Activated CD8-positive, alpha-beta T cell treated with anti-CD3 and anti-CD28 coated beads, Interleukin-2, amount 10 ng/mL, durations not matched to agents 7 days and 5 days (primary cell): ENCODE data around the gene SGTB. TPM values are rescaled to one million over a fixed set of nuclear protein-coding genes. Genes with fewer than 3 reads are reported as not detected.

Experiments used
- ATAC-seq: fragments of 150-1000 bp; cut with Tn5 transposase; one replicate; pipeline ENCODE4 v1.10.0; 2021; ENCODE audit warnings: moderate library complexity
- CTCF ChIA-PET: fragments of 350-600 bp; sonication (Branson Sonifier 250); formaldehyde crosslinking; loops from one replicate; lab custom pipeline; 2021; ENCODE audit warnings: antibody characterized with exemption; lab: Charles Lee
- POLR2A ChIA-PET: fragments of 350-600 bp; sonication (Branson Sonifier 250); formaldehyde crosslinking; loops from one replicate; lab custom pipeline; 2021; ENCODE audit warnings: antibody characterized with exemption; lab: Charles Lee
- DNase-seq: peaks from one replicate; pipeline ENCODE4 v3.0.0-alpha.2; 2020
- H3K27ac Mint-ChIP-seq: one replicate; pipeline ENCODE4 v1.8.0; 2021; ENCODE audit warnings: mild to moderate bottlenecking, mixed read lengths
- H3K27me3 Mint-ChIP-seq: one replicate; pipeline ENCODE4 v1.8.0; 2021; ENCODE audit warnings: low read depth, mixed read lengths
- H3K36me3 Mint-ChIP-seq: one replicate; pipeline ENCODE4 v1.8.0; 2021; ENCODE audit warnings: low read depth, mixed read lengths
- H3K4me1 Mint-ChIP-seq: one replicate; pipeline ENCODE4 v1.8.0; 2021; ENCODE audit warnings: low read depth, mixed read lengths
- H3K4me3 Mint-ChIP-seq: one replicate; pipeline ENCODE4 v1.8.0; 2021; ENCODE audit warnings: mild to moderate bottlenecking, mixed read lengths
- H3K9me3 Mint-ChIP-seq: one replicate; pipeline ENCODE4 v1.8.0; 2022; ENCODE audit warnings: mixed read lengths; ENCODE audit not compliant: insufficient read depth
- total RNA-seq, 2 experiments: library from RNA; stranded (reverse); gene quantifications; one replicate each; pipeline ENCODE4 v1.2.3, GENCODE V29; 2021

Gene SGTB, protein sequence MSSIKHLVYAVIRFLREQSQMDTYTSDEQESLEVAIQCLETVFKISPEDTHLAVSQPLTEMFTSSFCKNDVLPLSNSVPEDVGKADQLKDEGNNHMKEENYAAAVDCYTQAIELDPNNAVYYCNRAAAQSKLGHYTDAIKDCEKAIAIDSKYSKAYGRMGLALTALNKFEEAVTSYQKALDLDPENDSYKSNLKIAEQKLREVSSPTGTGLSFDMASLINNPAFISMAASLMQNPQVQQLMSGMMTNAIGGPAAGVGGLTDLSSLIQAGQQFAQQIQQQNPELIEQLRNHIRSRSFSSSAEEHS
- total RNA-seq: 10 to 100 TPM; 17.5 to 18.4 TPM

DNA sequence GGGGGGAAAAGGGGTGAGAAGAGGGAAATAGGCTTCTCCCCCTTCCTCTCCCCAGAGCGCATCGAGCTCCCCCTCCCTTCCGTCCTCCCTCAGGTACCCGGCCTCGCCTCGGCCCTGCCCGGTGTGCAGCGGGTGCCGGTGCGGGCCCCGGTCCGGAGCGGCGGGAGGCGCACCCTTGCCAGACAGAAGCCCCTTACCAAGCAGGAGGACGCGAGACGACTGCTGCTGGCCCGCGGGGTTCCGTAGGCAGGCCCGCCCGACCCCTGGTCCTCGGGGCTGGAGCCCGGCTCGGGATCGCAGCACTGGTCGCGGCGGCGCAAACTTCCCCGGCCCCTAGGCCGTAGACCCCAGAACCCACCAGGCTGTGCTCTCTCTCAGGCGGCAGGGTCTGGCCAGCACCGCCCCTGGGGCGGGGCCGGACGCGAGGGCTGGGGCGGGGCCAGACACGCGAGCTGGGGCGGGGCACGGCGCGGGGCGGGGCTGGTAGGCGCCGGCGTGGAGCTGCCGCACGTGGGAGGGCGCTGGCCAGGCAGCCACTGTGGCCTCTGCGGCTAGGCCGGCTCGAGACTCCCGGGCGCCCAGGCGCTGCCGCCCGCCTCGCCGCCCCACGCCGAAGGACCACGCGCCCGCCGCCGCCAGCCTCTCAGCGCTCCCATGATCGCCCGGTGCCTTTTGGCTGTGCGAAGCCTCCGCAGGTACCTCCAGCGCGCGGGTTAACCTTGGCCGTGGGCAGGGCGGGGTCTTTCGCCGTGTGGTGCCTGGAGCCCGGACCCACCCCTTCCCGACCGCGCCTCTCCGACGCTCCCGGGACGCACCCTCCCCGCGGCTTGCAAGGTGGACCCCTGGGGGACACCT is at the start of gene SGTB, which contains the start of gene NLN:
Gene SGTB, minus strand, starts transcription at position 390 of the 855 bp plus-strand sequence. CDS start 1,302 bp downstream, outside the sequence.
Gene NLN, plus strand, starts transcription at position 486 of the 855 bp plus-strand sequence. Its CDS starts 169 bp downstream, at position 655.
- H3K9me3 Mint-ChIP-seq: no peaks in the 10 kb centered on the region
- peak within 1 kb of the TSS; percentile 86 for H3K4me3 Mint-ChIP-seq
- no peaks in the 10 kb centered on the region for H3K27me3 Mint-ChIP-seq
- ATAC-seq (peak; percentile 96), DNase-seq (peak; percentile 83)
- CTCF ChIA-PET: no interaction called here
- POLR2A ChIA-PET: interaction anchor here (0.9 to 3.1 kb wide), 5 partner anchors 13 to 422 kb away, joined by 3 to 18 read pairs (median 7); partner anchors contain the start of genes CENPK, ERBIN, PPWD1 and SHLD3
- H3K27ac Mint-ChIP-seq: peak within 1 kb of the TSS; percentile 89
- H3K36me3 Mint-ChIP-seq: peaks cover 3% of the 10 kb centered on the region
- H3K4me1 Mint-ChIP-seq: peaks cover 24% of the 10 kb centered on the region

DNA sequence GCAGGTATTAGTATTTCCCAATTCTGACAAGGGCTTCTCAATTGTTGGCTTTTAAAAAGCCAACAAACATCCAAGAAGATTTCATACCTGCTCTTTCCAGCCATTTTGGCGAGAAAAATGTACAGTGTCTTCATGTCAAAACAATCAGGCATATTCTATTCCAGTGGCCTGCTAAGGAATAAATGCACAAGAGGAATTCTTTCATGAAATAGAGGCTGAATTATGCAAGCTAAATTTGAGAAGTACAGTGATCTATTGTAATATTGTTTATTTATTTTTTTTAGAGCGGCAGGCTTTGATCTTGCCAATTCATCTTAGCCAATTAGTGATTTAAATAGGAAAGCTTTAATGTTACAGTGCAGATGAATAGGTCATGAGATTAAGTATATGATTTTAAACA is 49.4 kb upstream of the SGTB start:
- POLR2A ChIA-PET: no interaction called here

DNA sequence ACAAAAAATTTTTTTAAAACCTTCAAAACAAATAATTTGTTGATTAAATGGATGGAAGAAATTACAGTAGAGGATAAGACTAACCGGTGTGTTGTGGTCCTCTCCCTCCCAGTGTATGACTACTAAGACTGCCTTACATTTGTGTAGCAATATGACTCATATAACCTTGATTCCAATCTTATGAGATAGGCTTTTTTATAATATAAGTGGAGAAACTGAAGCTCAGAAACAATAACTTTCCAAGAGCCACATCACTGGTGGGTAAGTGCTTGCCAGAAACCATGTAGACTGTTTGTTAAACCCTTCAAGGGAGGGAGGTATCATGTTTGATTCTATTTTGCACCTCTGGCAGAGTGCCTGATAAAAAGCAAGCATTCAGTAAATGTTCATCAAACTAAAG is 47.6 kb upstream of the SGTB start:
- H3K4me1 Mint-ChIP-seq: peaks cover 7% of the 10 kb centered on the region
- peaks cover 24% of the 10 kb centered on the region for H3K36me3 Mint-ChIP-seq
- ChIA-PET CTCF (interaction anchor here (1.5 kb wide), 1 partner anchor 8 kb away, joined by 4 read pairs; no protein-coding TSS in a partner anchor), POLR2A (no interaction called here)
- no peak overlapping the region for H3K27ac Mint-ChIP-seq
- H3K4me3 Mint-ChIP-seq: no peak overlapping the region
- DNase-seq: no peak
- H3K27me3 Mint-ChIP-seq: no peaks in the 10 kb centered on the region
- H3K9me3 Mint-ChIP-seq: no peaks in the 10 kb centered on the region
- ATAC-seq: no peak

More for the DNA sequence above, 49.4 kb upstream of the SGTB start:
- ATAC-seq (no peak), DNase-seq (no peak)
- Mint-ChIP-seq H3K36me3 (peaks cover 21% of the 10 kb centered on the region), H3K27ac (no peak overlapping the region), H3K4me1 (peaks cover 5% of the 10 kb centered on the region), H3K4me3 (no peak overlapping the region), H3K27me3 (no peaks in the 10 kb centered on the region), H3K9me3 (no peaks in the 10 kb centered on the region)
- CTCF ChIA-PET: no interaction called here

DNA sequence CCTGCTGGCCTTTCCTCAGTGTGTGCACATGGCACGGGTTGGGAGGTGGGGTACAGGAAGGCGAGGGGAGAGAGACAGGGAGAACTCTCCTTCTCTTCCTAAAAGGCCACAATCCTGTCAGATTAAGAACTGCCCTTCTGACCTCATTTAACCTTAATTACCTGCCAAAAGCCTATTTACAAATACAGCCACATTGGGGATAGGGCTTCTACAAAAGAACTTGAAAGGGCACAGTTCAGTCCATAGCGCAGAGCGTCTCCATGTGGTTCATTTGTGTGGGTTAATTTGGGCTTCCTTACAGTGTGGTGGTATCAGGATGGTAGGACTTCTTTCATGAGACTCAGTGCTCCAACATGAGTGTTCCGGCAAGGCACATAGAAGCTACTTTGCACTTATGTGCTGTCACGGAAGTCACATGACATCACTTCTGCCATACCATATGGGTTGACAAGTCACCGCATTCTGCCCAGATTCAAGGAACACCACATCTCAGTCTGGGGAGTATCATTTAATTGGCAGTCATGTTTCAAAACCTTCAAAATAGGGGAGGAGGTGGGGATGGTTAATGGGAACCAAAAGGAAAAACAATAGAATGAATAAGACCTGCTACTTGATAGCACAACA is 46.9 kb upstream of the SGTB start:
- DNase-seq: no peak
- CTCF ChIA-PET: no interaction called here
- Mint-ChIP-seq H3K4me3 (no peak overlapping the region), H3K36me3 (peaks cover 24% of the 10 kb centered on the region), H3K4me1 (peaks cover 4% of the 10 kb centered on the region), H3K27me3 (no peaks in the 10 kb centered on the region), H3K27ac (no peak overlapping the region), H3K9me3 (no peaks in the 10 kb centered on the region)
- ATAC-seq: no peak
- POLR2A ChIA-PET: no interaction called here

DNA sequence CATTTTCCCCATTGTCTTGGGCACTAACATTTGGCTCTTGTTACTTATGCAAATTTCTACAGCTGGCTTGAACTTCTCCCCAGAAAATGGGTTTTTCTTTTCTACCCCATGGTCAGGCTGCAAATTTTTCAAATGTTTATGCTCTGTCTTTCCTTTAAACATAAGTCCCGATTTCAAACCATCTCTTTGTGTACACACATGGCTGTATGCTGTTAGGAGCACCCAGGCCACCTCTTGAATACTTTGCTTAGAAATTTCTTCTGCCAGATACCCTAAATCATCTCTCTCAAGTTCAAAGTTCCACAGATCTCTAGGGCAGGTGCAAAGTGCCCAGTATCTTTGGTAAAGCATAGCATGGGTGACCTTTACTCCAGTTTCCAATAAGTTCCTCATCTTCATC is 45.7 kb upstream of the SGTB start:
- no peaks in the 10 kb centered on the region for H3K27me3 Mint-ChIP-seq
- no peaks in the 10 kb centered on the region for H3K9me3 Mint-ChIP-seq
- peaks cover 4% of the 10 kb centered on the region for H3K4me1 Mint-ChIP-seq
- no peak for DNase-seq
- no peak for ATAC-seq
- ChIA-PET POLR2A (no interaction called here), CTCF (no interaction called here)
- H3K4me3 Mint-ChIP-seq: no peak overlapping the region
- peaks cover 24% of the 10 kb centered on the region for H3K36me3 Mint-ChIP-seq
- no peak overlapping the region for H3K27ac Mint-ChIP-seq

DNA sequence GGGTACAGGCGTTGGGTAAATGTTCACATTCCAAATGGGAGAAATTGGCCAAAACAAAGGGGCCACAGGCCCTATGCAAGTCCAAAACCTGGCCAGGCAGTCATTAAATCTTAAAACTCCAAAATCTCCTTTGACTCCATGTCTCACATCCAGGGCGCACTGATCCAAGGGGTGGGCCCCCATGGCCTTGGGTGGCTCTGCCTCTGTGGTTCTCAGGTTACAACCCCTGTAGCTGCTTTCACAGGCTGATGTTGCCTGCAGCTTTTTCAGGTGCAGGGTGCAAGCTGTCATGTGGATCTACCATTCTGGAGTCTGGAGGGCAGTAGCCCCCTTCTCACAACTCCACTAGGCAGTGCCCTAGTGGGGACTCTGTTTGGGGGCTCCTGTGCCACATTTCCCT is 44.9 kb upstream of the SGTB start:
- CTCF ChIA-PET: no interaction called here
- POLR2A ChIA-PET: no interaction called here
- Mint-ChIP-seq H3K27me3 (no peaks in the 10 kb centered on the region), H3K36me3 (peaks cover 24% of the 10 kb centered on the region), H3K27ac (no peak overlapping the region), H3K4me3 (no peak overlapping the region), H3K4me1 (peaks cover 4% of the 10 kb centered on the region), H3K9me3 (no peaks in the 10 kb centered on the region)
- DNase-seq (no peak), ATAC-seq (no peak)

DNA sequence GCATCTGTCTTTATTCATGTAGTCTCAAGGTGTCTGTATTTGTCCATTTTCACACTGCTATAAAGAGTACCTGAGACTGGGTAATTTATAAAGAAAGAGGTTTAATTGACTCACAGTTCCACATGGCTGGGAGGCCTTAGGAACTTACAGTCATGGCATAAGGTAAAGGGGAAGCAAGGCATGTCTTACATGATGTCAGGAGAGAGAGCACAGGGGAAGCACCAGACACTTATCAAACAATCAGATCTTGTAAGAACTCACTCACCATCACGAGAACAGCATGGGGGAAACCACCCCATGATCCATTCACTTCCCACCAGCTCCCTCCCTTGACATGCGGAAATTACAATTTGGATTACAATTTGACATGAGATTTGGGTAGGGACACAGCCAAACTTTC is 44.3 kb upstream of the SGTB start:
- Mint-ChIP-seq H3K36me3 (peaks cover 24% of the 10 kb centered on the region), H3K27me3 (no peaks in the 10 kb centered on the region), H3K9me3 (no peaks in the 10 kb centered on the region), H3K27ac (no peak overlapping the region), H3K4me3 (no peak overlapping the region), H3K4me1 (peaks cover 4% of the 10 kb centered on the region)
- no peak for ATAC-seq
- ChIA-PET POLR2A (no interaction called here), CTCF (interaction anchor here (1.0 kb wide), 1 partner anchor 542 kb away, joined by 4 read pairs; no protein-coding TSS in a partner anchor)
- DNase-seq: no peak

DNA sequence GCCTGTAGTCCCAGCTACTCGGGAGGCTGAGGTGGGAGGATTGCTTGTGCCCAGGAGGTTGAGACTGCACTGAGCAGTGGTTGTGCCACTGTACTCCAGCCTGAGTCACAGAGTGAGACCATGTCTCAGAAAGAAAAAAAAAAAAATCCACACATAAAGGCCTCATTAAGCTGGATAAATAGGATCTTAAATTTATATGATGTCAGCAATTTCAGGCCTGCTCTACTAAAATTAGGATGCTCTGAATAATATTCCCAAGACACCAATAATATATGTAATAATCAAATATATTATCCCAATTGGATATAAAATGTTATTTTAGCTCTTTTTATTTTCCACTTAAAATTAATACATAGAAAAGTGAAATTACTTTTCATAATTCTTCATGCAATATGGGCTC is 43.7 kb upstream of the SGTB start:
- ATAC-seq (no peak), DNase-seq (no peak)
- CTCF ChIA-PET: interaction anchor here (0.6 to 1.0 kb wide), 2 partner anchors 74 to 542 kb away, joined by 3 to 4 read pairs; no protein-coding TSS in a partner anchor
- H3K4me1 Mint-ChIP-seq: peaks cover 7% of the 10 kb centered on the region
- POLR2A ChIA-PET: no interaction called here
- no peaks in the 10 kb centered on the region for H3K9me3 Mint-ChIP-seq
- peaks cover 24% of the 10 kb centered on the region for H3K36me3 Mint-ChIP-seq
- H3K27ac Mint-ChIP-seq: no peak overlapping the region
- H3K4me3 Mint-ChIP-seq: no peak overlapping the region
- no peaks in the 10 kb centered on the region for H3K27me3 Mint-ChIP-seq

DNA sequence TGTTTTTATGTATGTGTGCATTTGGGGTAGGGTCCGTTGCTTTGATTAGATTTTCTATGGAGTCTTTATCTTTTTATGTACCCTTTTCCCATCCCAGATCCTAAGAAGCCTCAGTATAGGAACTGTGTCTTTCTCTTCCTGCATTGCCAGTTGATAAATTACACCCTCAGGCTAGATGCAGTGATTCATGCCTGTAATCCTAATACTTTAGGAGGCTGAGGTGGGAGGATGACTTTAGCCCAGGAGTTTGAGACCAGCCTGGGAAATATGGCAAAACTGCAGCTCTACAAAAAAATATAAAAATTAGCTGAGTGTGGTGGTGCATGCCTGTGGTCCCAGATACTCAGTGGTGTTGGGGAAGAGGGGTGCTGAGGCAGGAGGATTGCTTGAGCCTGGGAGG is 40.3 kb upstream of the SGTB start:
- peaks cover 12% of the 10 kb centered on the region for H3K4me1 Mint-ChIP-seq
- no peak for ATAC-seq
- CTCF ChIA-PET: interaction anchor here (1.1 to 2.8 kb wide), 6 partner anchors 13 to 413 kb away, joined by 3 to 11 read pairs (median 4); no protein-coding TSS in a partner anchor

DNA sequence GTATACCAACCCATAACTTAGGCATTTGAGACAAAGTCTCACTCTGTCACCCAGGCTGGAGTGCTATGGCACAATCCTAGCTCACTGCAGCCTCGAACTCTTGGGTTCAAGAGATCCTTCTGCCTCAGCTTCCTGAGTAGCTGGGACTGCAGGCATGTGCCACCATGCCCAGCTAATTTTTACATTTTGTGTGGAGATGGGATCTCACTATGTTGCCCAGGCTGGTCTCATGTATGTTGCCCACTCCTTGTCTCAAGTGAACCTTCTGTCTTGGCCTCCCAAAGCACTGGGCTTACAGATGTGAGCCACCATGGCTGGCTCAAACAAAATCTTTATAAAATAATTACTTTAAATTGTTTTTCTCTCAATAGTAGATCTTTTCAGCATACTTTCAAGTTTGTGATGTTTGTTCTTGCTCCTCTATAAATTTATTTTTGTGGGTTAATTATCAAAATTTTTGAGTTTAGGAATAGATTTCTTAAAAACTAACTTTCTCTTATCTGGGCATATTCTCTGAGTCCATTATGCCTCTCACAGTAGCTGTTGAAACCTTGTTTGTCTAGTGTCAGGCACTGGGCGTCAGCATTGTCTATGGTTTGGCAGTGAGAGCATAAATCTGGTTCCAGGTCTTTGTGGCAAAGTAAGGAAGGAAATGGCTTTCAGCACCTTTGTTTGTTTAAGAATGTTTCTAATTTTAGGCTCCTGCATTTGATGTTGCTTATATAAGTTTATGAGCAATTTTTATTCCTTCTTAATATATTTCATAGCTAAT is 38.8 kb upstream of the SGTB start:
- ChIA-PET CTCF (interaction anchor here (0.6 to 2.8 kb wide), 28 partner anchors 9 to 547 kb away, joined by 3 to 15 read pairs (median 4); partner anchors contain the start of genes ERBIN and SREK1), POLR2A (interaction anchor here (0.5 to 1.4 kb wide), 4 partner anchors 59 to 167 kb away, joined by 3 read pairs; no protein-coding TSS in a partner anchor)
- peak; percentile 76 for DNase-seq
- Mint-ChIP-seq H3K36me3 (peaks cover 3% of the 10 kb centered on the region), H3K27me3 (no peaks in the 10 kb centered on the region), H3K9me3 (no peaks in the 10 kb centered on the region), H3K27ac (no peak overlapping the region), H3K4me3 (no peak overlapping the region), H3K4me1 (peaks cover 8% of the 10 kb centered on the region)
- ATAC-seq: peak; percentile 90

More for the DNA sequence above, 40.3 kb upstream of the SGTB start:
- Mint-ChIP-seq H3K27ac (no peak overlapping the region), H3K36me3 (peaks cover 16% of the 10 kb centered on the region), H3K27me3 (no peaks in the 10 kb centered on the region), H3K4me3 (no peak overlapping the region), H3K9me3 (no peaks in the 10 kb centered on the region)
- POLR2A ChIA-PET: no interaction called here
- no peak for DNase-seq
